ENCODE results near the gene GNB2. TPM values are rescaled to one million over a fixed set of nuclear protein-coding genes. Genes with fewer than 3 reads are reported as not detected.

GNB2 gene
- total RNA-seq, 1 donor from 2014 or later: 500 TPM

DNA sequence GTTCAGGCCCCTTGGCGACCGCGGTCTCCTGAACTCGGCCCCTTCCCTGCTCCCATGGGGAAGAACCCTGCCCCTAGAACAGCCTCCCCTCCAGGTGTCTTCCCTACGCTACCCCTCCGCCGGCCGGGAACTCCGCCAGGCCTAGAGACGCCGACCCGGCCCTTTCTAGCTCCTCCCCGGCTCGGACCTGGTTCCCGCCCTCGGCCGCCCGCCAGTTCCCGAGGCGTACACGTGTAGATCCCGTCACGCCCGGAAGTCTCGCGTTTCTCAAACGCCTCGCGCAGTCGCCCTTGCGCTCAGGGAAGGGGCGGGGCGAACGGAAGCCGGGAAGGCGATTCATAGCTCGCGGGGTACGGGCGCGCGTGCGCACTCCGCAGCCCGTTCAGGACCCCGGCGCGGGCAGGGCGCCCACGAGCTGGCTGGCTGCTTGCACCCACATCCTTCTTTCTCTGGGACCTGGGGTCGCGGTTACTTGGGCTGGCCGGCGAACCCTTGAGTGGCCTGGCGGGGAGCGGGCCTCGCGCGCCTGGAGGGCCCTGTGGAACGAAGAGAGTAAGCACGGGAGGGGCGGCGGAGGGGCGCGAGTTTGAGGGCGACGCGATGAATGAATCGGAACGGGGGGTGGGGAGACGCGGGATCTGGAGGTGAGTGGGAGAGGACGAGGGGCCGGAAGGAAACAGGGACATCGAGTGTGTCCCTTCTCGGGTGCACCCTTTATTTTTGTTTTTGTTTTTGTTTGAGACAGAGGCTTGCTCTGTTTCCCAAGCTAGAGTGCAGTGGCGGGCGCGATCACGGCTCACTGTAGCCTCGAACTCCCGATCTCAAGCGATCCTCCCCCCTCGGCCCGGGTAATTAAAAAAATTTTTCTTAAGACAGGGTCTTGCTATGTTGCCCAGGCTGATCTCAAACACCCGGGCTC lies 32.5 kb downstream of the GNB2 start, which contains the start of gene POP7:
TSS of gene POP7 (plus strand) at position 369 of the 919 bp plus-strand sequence. CDS start 710 bp downstream, outside the sequence.
- peak within 1 kb of the TSS; percentile 90 to 96 for H3K27ac ChIP-seq
- no peaks in the 10 kb centered on the region for H3K27me3 ChIP-seq
- H3K4me1 ChIP-seq: peaks cover 7 to 10% of the 10 kb centered on the region in 2 donors
- peak; percentile 88 to 99 for DNase-seq (ENCODE audit: low spot score in 2 of 2)
- intact Hi-C loops (cut with DNase I): loop anchor here (1.0 to 10.0 kb wide), 9 partner anchors 12 to 539 kb away; partner anchors contain the start of genes FBXO24, FIS1, GIGYF1 and LRCH4
- peak within 1 kb of the TSS; percentile 89 to 99 for H3K4me3 ChIP-seq
- no peaks in the 10 kb centered on the region for H3K9me3 ChIP-seq
- TF ChIP-seq, protein P1, sequence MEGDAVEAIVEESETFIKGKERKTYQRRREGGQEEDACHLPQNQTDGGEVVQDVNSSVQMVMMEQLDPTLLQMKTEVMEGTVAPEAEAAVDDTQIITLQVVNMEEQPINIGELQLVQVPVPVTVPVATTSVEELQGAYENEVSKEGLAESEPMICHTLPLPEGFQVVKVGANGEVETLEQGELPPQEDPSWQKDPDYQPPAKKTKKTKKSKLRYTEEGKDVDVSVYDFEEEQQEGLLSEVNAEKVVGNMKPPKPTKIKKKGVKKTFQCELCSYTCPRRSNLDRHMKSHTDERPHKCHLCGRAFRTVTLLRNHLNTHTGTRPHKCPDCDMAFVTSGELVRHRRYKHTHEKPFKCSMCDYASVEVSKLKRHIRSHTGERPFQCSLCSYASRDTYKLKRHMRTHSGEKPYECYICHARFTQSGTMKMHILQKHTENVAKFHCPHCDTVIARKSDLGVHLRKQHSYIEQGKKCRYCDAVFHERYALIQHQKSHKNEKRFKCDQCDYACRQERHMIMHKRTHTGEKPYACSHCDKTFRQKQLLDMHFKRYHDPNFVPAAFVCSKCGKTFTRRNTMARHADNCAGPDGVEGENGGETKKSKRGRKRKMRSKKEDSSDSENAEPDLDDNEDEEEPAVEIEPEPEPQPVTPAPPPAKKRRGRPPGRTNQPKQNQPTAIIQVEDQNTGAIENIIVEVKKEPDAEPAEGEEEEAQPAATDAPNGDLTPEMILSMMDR (IDR thresholded peaks at IDR 0.05): no peak
- no peaks in the 10 kb centered on the region for H3K36me3 ChIP-seq

DNA sequence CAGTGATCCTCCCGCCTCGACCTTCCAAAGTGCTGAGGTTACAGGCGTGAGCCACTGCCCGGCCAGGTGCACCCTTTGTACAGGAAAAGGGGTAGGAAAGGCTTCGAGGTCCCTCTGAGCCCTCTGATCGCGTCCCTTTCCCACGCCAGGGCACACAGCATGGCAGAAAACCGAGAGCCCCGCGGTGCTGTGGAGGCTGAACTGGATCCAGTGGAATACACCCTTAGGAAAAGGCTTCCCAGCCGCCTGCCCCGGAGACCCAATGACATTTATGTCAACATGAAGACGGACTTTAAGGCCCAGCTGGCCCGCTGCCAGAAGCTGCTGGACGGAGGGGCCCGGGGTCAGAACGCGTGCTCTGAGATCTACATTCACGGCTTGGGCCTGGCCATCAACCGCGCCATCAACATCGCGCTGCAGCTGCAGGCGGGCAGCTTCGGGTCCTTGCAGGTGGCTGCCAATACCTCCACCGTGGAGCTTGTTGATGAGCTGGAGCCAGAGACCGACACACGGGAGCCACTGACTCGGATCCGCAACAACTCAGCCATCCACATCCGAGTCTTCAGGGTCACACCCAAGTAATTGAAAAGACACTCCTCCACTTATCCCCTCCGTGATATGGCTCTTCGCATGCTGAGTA lies 33.3 kb downstream of the GNB2 start:
- no peak overlapping the region for H3K27ac ChIP-seq

DNA sequence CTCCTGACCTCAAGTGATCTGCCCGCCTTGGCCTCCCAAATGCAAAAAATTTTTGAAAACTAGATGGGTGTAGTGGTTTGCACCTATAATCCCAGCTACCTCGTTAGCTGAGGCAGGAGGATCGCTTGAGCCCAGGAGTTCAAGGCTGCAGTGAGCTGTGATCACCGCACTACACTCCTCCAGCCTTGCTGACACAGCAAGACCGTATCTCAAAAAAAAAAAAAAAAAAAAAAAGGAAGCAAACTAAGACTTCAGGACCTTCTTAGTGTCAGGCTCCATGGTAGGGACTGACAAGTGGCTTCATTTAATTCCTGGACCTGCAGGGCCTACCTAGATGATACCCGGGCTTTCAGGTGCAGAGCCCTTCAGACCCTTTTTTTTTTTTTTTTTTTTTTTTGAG lies 34.9 kb downstream of the GNB2 start:
- TF ChIP-seq, protein P1 (IDR thresholded peaks at IDR 0.05): no peak
- DNase-seq (ENCODE audit: low spot score in 2 of 2): no peak
- no peaks in the 10 kb centered on the region for H3K9me3 ChIP-seq
- no peak overlapping the region for H3K4me3 ChIP-seq
- no peaks in the 10 kb centered on the region for H3K36me3 ChIP-seq
- intact Hi-C loops (cut with DNase I): loop anchor here (5.0 to 10.0 kb wide), 3 partner anchors 129 to 536 kb away; partner anchors contain the start of gene FIS1
- no peak overlapping the region for H3K27ac ChIP-seq
- peaks cover 7 to 10% of the 10 kb centered on the region in 2 donors for H3K4me1 ChIP-seq
- no peaks in the 10 kb centered on the region for H3K27me3 ChIP-seq

More for the DNA sequence above, 33.3 kb downstream of the GNB2 start:
- Histone ChIP-seq H3K9me3 (no peaks in the 10 kb centered on the region), H3K4me1 (peaks cover 7 to 10% of the 10 kb centered on the region in 2 donors), H3K4me3 (peak overlapping the region; percentile 89 to 99), H3K36me3 (no peaks in the 10 kb centered on the region), H3K27me3 (no peaks in the 10 kb centered on the region)
- DNase-seq (ENCODE audit: low spot score in 2 of 2): no peak
- TF ChIP-seq, protein P1 (IDR thresholded peaks at IDR 0.05): no peak
- intact Hi-C loops (cut with DNase I): loop anchor here (1.0 to 10.0 kb wide), 4 partner anchors 120 to 538 kb away; partner anchors contain the start of genes FBXO24, FIS1 and LRCH4

DNA sequence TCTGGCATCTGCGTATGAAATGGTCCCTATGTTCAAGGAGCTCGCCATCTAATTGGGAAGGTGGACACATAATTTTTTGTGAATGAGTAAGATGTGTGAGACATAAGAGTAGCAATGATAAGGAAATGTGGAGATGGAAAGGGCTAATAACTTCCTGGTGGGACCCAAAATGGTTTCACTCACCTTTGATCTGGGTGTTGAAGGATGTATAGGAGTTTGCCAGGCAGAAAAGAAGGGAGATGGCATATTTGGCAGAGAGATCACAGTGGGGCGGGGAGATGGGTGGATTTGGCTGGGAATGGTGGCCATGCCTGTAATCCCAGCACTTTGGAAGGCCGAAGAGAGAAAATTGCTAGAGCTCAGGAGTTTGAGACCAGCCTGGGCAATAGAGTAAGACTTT lies 36.9 kb downstream of the GNB2 start:
- DNase-seq (ENCODE audit: low spot score in 2 of 2): no peak
- Histone ChIP-seq H3K4me3 (no peak overlapping the region), H3K9me3 (no peaks in the 10 kb centered on the region), H3K27ac (no peak overlapping the region), H3K4me1 (peaks cover 7 to 10% of the 10 kb centered on the region in 2 donors), H3K36me3 (no peaks in the 10 kb centered on the region), H3K27me3 (no peaks in the 10 kb centered on the region)
- TF ChIP-seq, protein P1 (IDR thresholded peaks at IDR 0.05): no peak
- intact Hi-C loops (cut with DNase I): no loop called here

DNA sequence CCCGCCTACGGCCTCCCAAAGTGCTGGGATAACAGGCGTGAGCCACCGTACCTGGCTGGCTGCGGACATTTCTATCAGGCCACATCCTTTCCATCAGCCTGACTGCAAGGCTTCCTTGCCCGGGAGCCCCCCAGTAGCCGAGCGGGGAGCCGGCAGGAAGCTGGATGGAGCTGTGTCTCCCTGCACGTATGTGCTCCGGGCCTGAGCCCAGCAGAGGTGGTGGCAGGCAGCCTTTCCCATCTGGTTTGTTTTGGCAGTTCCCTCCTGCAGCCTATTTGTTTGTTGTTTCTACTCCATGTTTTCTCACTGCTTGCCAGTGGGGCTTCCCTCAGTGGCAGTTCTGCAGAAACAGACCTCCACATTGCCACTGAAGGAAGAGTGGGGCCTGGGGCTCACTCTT lies 37.8 kb downstream of the GNB2 start:
- no peak for DNase-seq (ENCODE audit: low spot score in 2 of 2)
- Histone ChIP-seq H3K27me3 (no peaks in the 10 kb centered on the region), H3K36me3 (no peaks in the 10 kb centered on the region), H3K9me3 (no peaks in the 10 kb centered on the region), H3K4me1 (peaks cover 7 to 10% of the 10 kb centered on the region in 2 donors), H3K27ac (no peak overlapping the region), H3K4me3 (no peak overlapping the region)
- intact Hi-C loops (cut with DNase I): no loop called here
- TF ChIP-seq, protein P1 (IDR thresholded peaks at IDR 0.05): no peak

All from ascending aorta (tissue), 2 donors.